Transverse colon (tissue), 4 donors: Measurements from ENCODE around the gene ALOXE3.

Experiments used
- CTCF ChIP-seq, 5 experiments: fragments of 200-600 bp in 3 of 5; fragments of 450-650 bp in 2 of 5; sonication (generic) in 3 of 5; IDR thresholded peaks; 1 replicate in 2 of 5; 2 replicates in 3 of 5; pipeline ENCODE4 v1.5.1; 2016 to 2017; ENCODE audit warnings: antibody characterized with exemption in 5 of 5, inconsistent platforms in 3 of 5, mild to moderate bottlenecking in 2 of 5, moderate library complexity in 1 of 5
- POLR2A ChIP-seq: fragments of 450-650 bp; IDR thresholded peaks from one replicate; pipeline ENCODE4 v1.6.1; 2016; ENCODE audit warnings: antibody characterized with exemption, mild to moderate bottlenecking, moderate library complexity
- POLR2AphosphoS5 ChIP-seq, 3 donors: sonication (generic); formaldehyde crosslinking; IDR thresholded peaks; one replicate each; pipeline ENCODE4 v1.6.1; 2016; ENCODE audit warnings: antibody characterized with exemption in 3 of 3

- TF ChIP-seq POLR2AphosphoS5 (IDR thresholded peaks at IDR 0.05) (no peak), POLR2A (no peak), CTCF (IDR thresholded peaks at IDR 0.05) (no peak)
Observed at GRCh38 chr17:8048736-8049135, 69.6 kb downstream of the ALOXE3 start.
